Activated CD4-positive, alpha-beta memory T cell treated with anti-CD3 and anti-CD28 coated beads for 36 hours (primary cell): ENCODE results near the gene ZNF264. TPM values are rescaled to one million over a fixed set of nuclear protein-coding genes. Genes with fewer than 3 reads are reported as not detected.
"Not testable (repeated sequence)": the region's sequence is repeated elsewhere in the genome, so short reads cannot be mapped to it uniquely, and the experiment has no call there.

Experiments
- CTCF ChIA-PET: fragments of 350-600 bp; sonication (Branson Sonifier 250); formaldehyde crosslinking; loops from one replicate; lab custom pipeline; 2021; ENCODE audit warnings: antibody characterized with exemption, inconsistent platforms; lab: Charles Lee
- POLR2A ChIA-PET: fragments of 350-600 bp; sonication (Branson Sonifier 250); formaldehyde crosslinking; loops from one replicate; lab custom pipeline; 2021; ENCODE audit warnings: antibody characterized with exemption; lab: Charles Lee
- DNase-seq: peaks from one replicate; pipeline ENCODE4 v3.0.0-alpha.2; 2020
- H3K27ac Mint-ChIP-seq: one replicate; pipeline ENCODE4 v1.8.0; 2021; ENCODE audit warnings: mixed read lengths
- H3K27me3 Mint-ChIP-seq: one replicate; pipeline ENCODE4 v1.8.0; 2021; ENCODE audit warnings: mixed read lengths
- H3K36me3 Mint-ChIP-seq: one replicate; pipeline ENCODE4 v1.8.0; 2021; ENCODE audit warnings: mixed read lengths
- H3K4me1 Mint-ChIP-seq: one replicate; pipeline ENCODE4 v1.8.0; 2021; ENCODE audit warnings: low read depth, mixed read lengths
- H3K4me3 Mint-ChIP-seq: one replicate; pipeline ENCODE4 v1.8.0; 2021; ENCODE audit warnings: mild to moderate bottlenecking, mixed read lengths
- H3K9me3 Mint-ChIP-seq: one replicate; pipeline ENCODE4 v1.8.0; 2021; ENCODE audit warnings: mixed read lengths
- intact Hi-C: fragments of 100-400 bp; cut with micrococcal nuclease; formaldehyde crosslinking; loops from one replicate; pipeline ENCODE4 v1.15.1; 2023
- total RNA-seq, 2 experiments: library from RNA; stranded (reverse); gene quantifications; one replicate each; pipeline ENCODE4 v1.2.3, GENCODE V29; 2021

The ZNF264 gene
- total RNA-seq, 2 experiments from 2014 or later = 18.9 to 20.4 TPM

DNA sequence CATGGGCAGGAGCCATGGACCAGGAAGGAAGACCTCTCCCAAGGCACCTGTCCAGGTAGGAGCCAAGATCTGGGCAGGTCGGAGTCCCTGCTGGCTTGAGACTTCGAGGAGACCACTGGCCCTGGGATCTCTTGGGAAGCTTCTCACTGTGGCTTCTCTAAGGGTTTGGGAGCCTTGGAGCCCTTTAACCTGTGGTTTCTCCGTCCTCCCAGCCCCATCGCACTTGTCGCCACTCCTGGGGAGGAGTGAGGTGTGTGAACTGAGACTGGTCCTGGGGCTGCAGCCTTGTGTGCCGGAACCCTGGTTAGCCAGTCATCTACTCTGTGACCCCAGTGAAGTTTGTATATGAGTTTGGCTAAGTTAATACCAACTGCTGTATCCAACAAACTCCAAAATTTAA lies 57.3 kb downstream of the ZNF264 start:
- Mint-ChIP-seq H3K4me1 (no peaks in the 10 kb centered on the region), H3K36me3 (peaks cover 89% of the 10 kb centered on the region), H3K27ac (no peak overlapping the region), H3K4me3 (no peak overlapping the region), H3K9me3 (peaks cover 31% of the 10 kb centered on the region), H3K27me3 (no peaks in the 10 kb centered on the region)
- POLR2A ChIA-PET = no interaction called here
- intact Hi-C loops = no loop called here
- no peak for DNase-seq
- CTCF ChIA-PET = no interaction called here

GRCh38 chr19:57249329-57249728 lies 58.0 kb downstream of the ZNF264 start:
- ChIA-PET CTCF (no interaction called here), POLR2A (no interaction called here)
- intact Hi-C loops = no loop called here
- peaks cover 38% of the 10 kb centered on the region for H3K9me3 Mint-ChIP-seq
- H3K4me1 Mint-ChIP-seq = no peaks in the 10 kb centered on the region
- H3K27ac Mint-ChIP-seq = no peak overlapping the region
- DNase-seq = no peak
- H3K36me3 Mint-ChIP-seq = peaks cover 91% of the 10 kb centered on the region
- H3K4me3 Mint-ChIP-seq = no peak overlapping the region
- H3K27me3 Mint-ChIP-seq = no peaks in the 10 kb centered on the region

DNA sequence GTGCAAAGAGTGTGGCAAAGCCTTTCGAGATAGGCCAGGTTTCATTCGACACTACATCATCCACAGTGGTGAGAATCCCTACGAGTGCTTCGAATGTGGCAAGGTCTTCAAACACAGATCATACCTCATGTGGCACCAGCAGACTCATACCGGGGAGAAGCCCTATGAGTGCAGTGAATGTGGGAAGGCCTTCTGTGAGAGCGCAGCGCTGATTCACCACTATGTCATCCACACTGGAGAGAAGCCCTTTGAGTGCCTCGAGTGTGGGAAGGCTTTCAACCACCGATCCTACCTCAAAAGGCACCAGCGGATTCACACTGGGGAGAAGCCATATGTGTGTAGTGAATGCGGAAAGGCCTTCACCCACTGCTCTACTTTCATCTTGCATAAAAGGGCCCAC lies 62.5 kb downstream of the ZNF264 start:
- peaks cover 81% of the 10 kb centered on the region for H3K36me3 Mint-ChIP-seq
- H3K27me3 Mint-ChIP-seq, intact Hi-C loops, H3K4me3 Mint-ChIP-seq, CTCF ChIA-PET, H3K4me1 Mint-ChIP-seq, DNase-seq, H3K27ac Mint-ChIP-seq, POLR2A ChIA-PET: not testable (repeated sequence)
- peaks cover 65% of the 10 kb centered on the region for H3K9me3 Mint-ChIP-seq

- Mint-ChIP-seq H3K27ac (no peak overlapping the region), H3K9me3 (peaks cover 68% of the 10 kb centered on the region), H3K36me3 (peaks cover 58% of the 10 kb centered on the region), H3K4me1 (no peaks in the 10 kb centered on the region), H3K27me3 (no peaks in the 10 kb centered on the region), H3K4me3 (no peak overlapping the region)
- intact Hi-C loops = no loop called here
- POLR2A ChIA-PET = no interaction called here
- CTCF ChIA-PET = no interaction called here
- no peak for DNase-seq
Observed at GRCh38 chr19:57262044-57262443, 70.7 kb downstream of the ZNF264 start.

DNA sequence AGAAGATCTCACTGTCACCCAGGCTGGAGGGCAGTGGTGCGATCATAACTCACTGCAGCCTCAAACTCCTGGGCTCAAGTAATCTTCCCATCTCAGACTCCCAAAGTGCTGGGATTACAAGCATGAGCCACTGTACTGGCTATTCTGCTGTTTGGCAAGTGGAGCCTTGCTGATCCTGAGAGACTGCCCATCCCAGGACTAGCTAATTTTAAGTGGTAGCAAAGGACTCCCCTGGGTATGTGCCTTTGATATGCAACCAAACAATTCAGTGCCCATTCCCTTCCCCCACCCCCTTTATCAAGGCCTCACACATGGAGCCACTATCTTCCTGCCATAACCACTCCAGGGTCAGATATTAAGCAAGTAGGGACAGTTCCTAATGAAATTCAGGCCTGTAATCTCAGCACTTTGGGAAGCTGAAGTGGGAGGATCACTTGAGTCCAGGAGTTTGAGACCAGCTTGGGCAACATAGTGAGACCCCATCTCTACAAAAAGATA lies 72.0 kb downstream of the ZNF264 start:
- no peaks in the 10 kb centered on the region for H3K27me3 Mint-ChIP-seq
- no peak for DNase-seq
- no peak overlapping the region for H3K27ac Mint-ChIP-seq
- H3K36me3 Mint-ChIP-seq = peaks cover 56% of the 10 kb centered on the region
- ChIA-PET POLR2A (no interaction called here), CTCF (no interaction called here)
- no peaks in the 10 kb centered on the region for H3K4me1 Mint-ChIP-seq
- no peak overlapping the region for H3K4me3 Mint-ChIP-seq
- peaks cover 64% of the 10 kb centered on the region for H3K9me3 Mint-ChIP-seq
- intact Hi-C loops = no loop called here

GRCh38 chr19:57267291-57267690 lies 76.0 kb downstream of the ZNF264 start:
- no peak overlapping the region for H3K27ac Mint-ChIP-seq
- peaks cover 42% of the 10 kb centered on the region for H3K9me3 Mint-ChIP-seq
- DNase-seq = no peak
- ChIA-PET CTCF (no interaction called here), POLR2A (no interaction called here)
- H3K36me3 Mint-ChIP-seq = peaks cover 36% of the 10 kb centered on the region
- intact Hi-C loops = no loop called here
- peaks cover 5% of the 10 kb centered on the region for H3K4me1 Mint-ChIP-seq
- H3K27me3 Mint-ChIP-seq = no peaks in the 10 kb centered on the region
- no peak overlapping the region for H3K4me3 Mint-ChIP-seq

DNA sequence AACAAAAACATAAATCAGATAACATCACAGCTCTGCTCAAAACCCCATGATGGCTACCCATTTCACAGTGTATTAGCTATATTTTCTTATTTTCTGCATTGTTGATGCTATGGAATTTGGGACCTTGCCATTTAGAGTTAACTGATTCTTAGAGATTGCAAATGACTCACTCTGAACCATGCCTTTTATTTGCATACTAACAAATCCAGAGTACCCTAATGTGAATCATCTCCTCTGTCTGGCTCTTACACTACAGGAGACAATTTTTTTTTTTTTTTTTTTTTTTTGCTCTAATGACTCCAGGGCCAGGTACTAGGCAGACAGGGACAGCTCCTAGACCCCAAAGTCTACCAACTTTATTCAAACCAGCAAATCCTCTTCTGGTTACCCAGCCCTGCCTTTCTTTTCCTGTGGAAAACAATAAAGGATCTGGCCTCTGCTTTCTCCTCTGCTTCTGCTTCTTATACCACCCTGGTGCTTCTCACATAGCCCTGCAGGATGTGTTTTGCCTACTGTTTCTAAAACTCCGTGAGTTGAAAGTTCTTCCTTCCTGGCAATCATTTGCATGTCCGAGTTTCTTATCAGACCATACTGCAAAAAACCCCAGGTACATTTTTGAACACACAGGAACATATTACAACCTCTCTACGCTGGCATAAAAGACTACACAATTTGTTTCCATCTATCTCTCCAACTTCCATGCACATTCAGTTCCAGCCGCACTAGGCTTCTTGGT lies 78.4 kb downstream of the ZNF264 start:
- H3K36me3 Mint-ChIP-seq = peaks cover 41% of the 10 kb centered on the region
- H3K27ac Mint-ChIP-seq = peak overlapping the region; percentile 4
- peaks cover 29% of the 10 kb centered on the region for H3K9me3 Mint-ChIP-seq

DNA sequence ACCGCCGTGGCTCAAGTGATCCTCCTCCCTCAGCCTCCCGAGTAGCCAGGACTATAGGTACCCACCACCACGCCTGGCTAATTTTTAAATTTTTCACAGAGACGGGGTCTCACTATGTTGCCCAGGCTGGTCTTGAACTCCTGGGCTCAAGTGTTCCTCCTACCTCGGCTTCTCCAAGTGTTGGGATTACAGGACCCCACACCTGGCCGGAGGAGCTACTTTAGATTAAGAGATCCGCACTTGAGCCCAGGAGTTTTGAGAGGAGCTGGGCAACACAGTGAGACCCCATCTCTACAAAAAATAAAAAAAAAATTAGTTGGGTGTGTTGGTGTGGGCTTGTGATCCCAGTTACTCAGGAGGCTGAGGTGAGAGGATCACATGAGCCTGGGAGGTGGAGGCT lies 80.0 kb downstream of the ZNF264 start:
- POLR2A ChIA-PET = no interaction called here
- intact Hi-C loops = no loop called here
- H3K27me3 Mint-ChIP-seq = no peaks in the 10 kb centered on the region

More for the DNA sequence above, 78.4 kb downstream of the ZNF264 start:
- H3K27me3 Mint-ChIP-seq = no peaks in the 10 kb centered on the region
- no peak for DNase-seq
- no peak overlapping the region for H3K4me3 Mint-ChIP-seq
- ChIA-PET POLR2A (no interaction called here), CTCF (no interaction called here)
- peaks cover 5% of the 10 kb centered on the region for H3K4me1 Mint-ChIP-seq
- intact Hi-C loops = no loop called here

More for the DNA sequence above, 80.0 kb downstream of the ZNF264 start:
- Mint-ChIP-seq H3K36me3 (peaks cover 46% of the 10 kb centered on the region), H3K4me3 (no peak overlapping the region), H3K9me3 (peaks cover 15% of the 10 kb centered on the region), H3K27ac (no peak overlapping the region), H3K4me1 (peaks cover 5% of the 10 kb centered on the region)
- DNase-seq = no peak
- CTCF ChIA-PET = no interaction called here

Other genes with a start within 250 kb of the ZNF264 start
- not detected for gene USP29, start 71.5 kb upstream of the ZNF264 start, total RNA-seq
- gene ZIM3, start 46.3 kb upstream of the ZNF264 start, total RNA-seq = not detected
- not detected for gene DUXA, start 24.0 kb upstream of the ZNF264 start, total RNA-seq
- gene AURKC, start 39.5 kb downstream of the ZNF264 start, total RNA-seq = under 1 TPM; 0.81 to 0.97 TPM
- gene ZNF805, start 49.1 kb downstream of the ZNF264 start, total RNA-seq = 1 to 10 TPM; 6.9 to 7.0 TPM
- 10 to 100 TPM; 45.5 to 45.8 TPM for gene ZNF460, start 89.0 kb downstream of the ZNF264 start, total RNA-seq
- 1 to 10 TPM; 4.0 to 4.3 TPM for gene ZNF543, start 129.0 kb downstream of the ZNF264 start, total RNA-seq
- 1 to 10 TPM; 3.8 to 4.0 TPM for gene ZNF304, start 159.8 kb downstream of the ZNF264 start, total RNA-seq
- 1 to 10 TPM; 3.3 to 3.9 TPM for gene TRAPPC2B, start 172.1 kb downstream of the ZNF264 start, total RNA-seq
- gene ZNF547, start 172.1 kb downstream of the ZNF264 start, total RNA-seq = 1 to 10 TPM; 1.0 to 1.4 TPM
- gene ZNF548, start 198.4 kb downstream of the ZNF264 start, total RNA-seq = 10 to 100 TPM; 12.0 to 12.1 TPM
- gene ZNF17, start 219.7 kb downstream of the ZNF264 start, total RNA-seq = 1 to 10 TPM; 4.2 to 5.0 TPM
- 1 to 10 TPM; 9.3 to 9.4 TPM for gene ZNF749, start 243.8 kb downstream of the ZNF264 start, total RNA-seq